A673 (cell line): ENCODE data around the gene DNAJC16. TPM values are rescaled to one million over a fixed set of nuclear protein-coding genes. Genes with fewer than 3 reads are reported as not detected.

Experiments
- BruUV-seq: library from RNA; stranded (reverse); fragments of 400-500 nt; replicated peaks from 2 replicates; lab custom pipeline; 2021; lab: Mats Ljungman, UMichigan
- CTCF ChIA-PET: fragments of 300-600 bp; sonication (Branson Sonifier 250); formaldehyde crosslinking; loops from one replicate; lab custom pipeline; 2022; ENCODE audit warnings: antibody characterized with exemption; lab: Charles Lee
- POLR2A ChIA-PET: fragments of 300-600 bp; sonication (Branson Sonifier 250); formaldehyde crosslinking; loops from one replicate; lab custom pipeline; 2022; ENCODE audit warnings: antibody characterized with exemption; ENCODE audit not compliant: low non-redundant PET; lab: Charles Lee
- DNase-seq: peaks from one replicate; pipeline ENCODE4 v3.0.0-alpha.2; 2015; ENCODE audit warnings: low spot score
- H3K27ac ChIP-seq: fragments of 200-600 bp; sonication (generic); 2 replicates; pipeline ENCODE4 v1.5.1; 2016; ENCODE audit warnings: mixed run types, low read depth, mild to moderate bottlenecking, mixed read lengths, antibody characterized with exemption, low read length; ENCODE audit not compliant: poor library complexity, severe bottlenecking
- H3K27me3 ChIP-seq: fragments of 200-600 bp; sonication (generic); replicated peaks from 2 replicates; pipeline ENCODE4 v1.6.1; 2017; ENCODE audit warnings: mixed run types, low read depth, mild to moderate bottlenecking, mixed read lengths, antibody characterized with exemption, low read length; ENCODE audit not compliant: insufficient read depth, poor library complexity
- H3K36me3 ChIP-seq: fragments of 200-600 bp; sonication (generic); 2 replicates; pipeline ENCODE4 v1.6.1; 2016; ENCODE audit warnings: mixed run types, mild to moderate bottlenecking, mixed read lengths, antibody characterized with exemption, low read length; ENCODE audit not compliant: insufficient read depth, poor library complexity, severe bottlenecking
- H3K4me1 ChIP-seq: fragments of 200-600 bp; sonication (generic); 2 replicates; pipeline ENCODE4 v1.6.1; 2017; ENCODE audit warnings: mixed run types, mild to moderate bottlenecking, mixed read lengths, antibody characterized with exemption, low read length; ENCODE audit not compliant: insufficient read depth, poor library complexity, severe bottlenecking
- H3K4me3 ChIP-seq: fragments of 200-600 bp; sonication (generic); 2 replicates; pipeline ENCODE4 v1.5.1; 2016; ENCODE audit warnings: low read depth, mixed run types, mild to moderate bottlenecking, mixed read lengths, low read length; ENCODE audit not compliant: poor library complexity, severe bottlenecking
- H3K9me3 ChIP-seq: fragments of 200-600 bp; sonication (generic); 2 replicates; pipeline ENCODE4 v1.6.1; 2016; ENCODE audit warnings: mixed run types, low read depth, mild to moderate bottlenecking, mixed read lengths, antibody characterized with exemption, low read length; ENCODE audit not compliant: poor library complexity, severe bottlenecking
- CTCF ChIP-seq: fragments of 300-800, 200-600 bp; sonication (generic); conservative IDR thresholded peaks from 2 replicates; pipeline ENCODE4 v1.5.1; 2017; ENCODE audit warnings: low read depth, mild to moderate bottlenecking, antibody characterized with exemption, low read length, moderate library complexity, mixed read lengths
- EZH2 ChIP-seq: fragments of 200-600 bp; sonication (generic); IDR thresholded peaks from 2 replicates; pipeline ENCODE4 v1.6.1; 2017; ENCODE audit warnings: borderline replicate concordance, low read depth, mild to moderate bottlenecking, mixed read lengths, antibody characterized with exemption, low read length; ENCODE audit not compliant: poor library complexity, severe bottlenecking
- intact Hi-C: fragments of 100-400 bp; cut with micrococcal nuclease; formaldehyde crosslinking; loops from one replicate; pipeline ENCODE4 v1.10.0; 2022; ENCODE audit not compliant: unreplicated experiment
- total RNA-seq: library from RNA; stranded (reverse); gene quantifications from 2 replicates; pipeline ENCODE4 v1.2.3, GENCODE V29; 2021

DNAJC16 gene
- total RNA-seq, 1 experiment from 2014 or later = 17.1 TPM

GRCh38 chr1:15605398-15606383 lies 79.0 kb downstream of the DNAJC16 start:
- no peaks in the 10 kb centered on the region for H3K9me3 ChIP-seq
- DNase-seq = no peak
- ChIA-PET POLR2A (interaction anchor here (0.5 kb wide), 1 partner anchor 12 kb away, joined by 10 read pairs; no protein-coding TSS in a partner anchor), CTCF (no interaction called here)
- no TSS peak for BruUV-seq
- H3K36me3 ChIP-seq = no peaks in the 10 kb centered on the region
- no peak overlapping the region for H3K27ac ChIP-seq
- peaks cover 6% of the 10 kb centered on the region for H3K4me1 ChIP-seq
- TF ChIP-seq CTCF = no peak
- no peak for TF ChIP-seq EZH2
- no peak overlapping the region for H3K4me3 ChIP-seq
- H3K27me3 ChIP-seq = no peaks in the 10 kb centered on the region
- intact Hi-C loops = no loop called here

DNA sequence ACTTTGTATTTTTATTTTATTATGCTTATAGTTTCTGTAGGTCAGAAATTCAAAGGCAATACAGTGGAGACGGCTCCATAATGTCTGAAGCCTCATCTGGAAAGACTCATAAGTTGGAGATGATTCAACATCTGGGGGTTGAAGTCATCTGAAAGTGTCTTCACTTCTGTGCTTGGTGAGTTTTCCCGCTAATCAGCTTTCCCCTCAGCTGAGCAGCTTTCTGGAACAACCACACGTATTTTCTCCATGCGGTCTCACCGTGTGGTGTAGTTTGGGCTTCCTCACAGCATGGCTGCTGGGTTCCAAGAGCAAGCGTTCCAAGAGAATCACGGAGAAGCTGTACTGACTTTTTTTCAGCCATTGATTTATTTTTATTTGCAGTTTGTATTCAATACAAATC lies 83.0 kb downstream of the DNAJC16 start:
- no peaks in the 10 kb centered on the region for H3K36me3 ChIP-seq
- no TSS peak for BruUV-seq
- no peaks in the 10 kb centered on the region for H3K27me3 ChIP-seq
- no peaks in the 10 kb centered on the region for H3K9me3 ChIP-seq
- intact Hi-C loops = no loop called here
- CTCF ChIA-PET = no interaction called here
- H3K4me3 ChIP-seq = no peak overlapping the region
- H3K27ac ChIP-seq = no peak overlapping the region
- POLR2A ChIA-PET = no interaction called here
- TF ChIP-seq EZH2 (no peak), CTCF (no peak)
- no peak for DNase-seq
- H3K4me1 ChIP-seq = no peaks in the 10 kb centered on the region

DNA sequence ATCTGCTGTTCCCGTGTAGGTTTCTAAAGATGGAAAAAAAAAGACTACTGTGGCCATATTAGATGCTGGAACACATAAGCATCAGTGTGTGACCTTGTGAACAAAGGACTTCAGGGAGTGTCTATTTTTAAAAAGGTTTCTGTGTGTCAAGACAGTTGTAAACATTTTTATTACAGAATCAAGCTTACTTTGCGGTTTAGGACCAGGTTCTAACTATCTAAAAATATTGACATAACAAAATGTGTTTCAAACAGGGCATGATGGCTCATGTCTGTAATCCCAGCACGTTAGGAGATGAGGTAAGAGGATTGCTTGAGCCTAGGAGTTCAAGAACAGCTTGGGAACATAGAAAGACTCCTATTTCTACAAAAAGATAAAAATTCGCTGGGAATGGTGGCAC lies 83.5 kb downstream of the DNAJC16 start:
- no peak for DNase-seq
- H3K4me3 ChIP-seq = no peak overlapping the region
- intact Hi-C loops = no loop called here
- no peaks in the 10 kb centered on the region for H3K4me1 ChIP-seq
- no peaks in the 10 kb centered on the region for H3K27me3 ChIP-seq
- TF ChIP-seq CTCF (no peak), EZH2 (no peak)
- no TSS peak for BruUV-seq
- H3K27ac ChIP-seq = no peak overlapping the region
- H3K9me3 ChIP-seq = no peaks in the 10 kb centered on the region
- ChIA-PET CTCF (no interaction called here), POLR2A (no interaction called here)
- H3K36me3 ChIP-seq = no peaks in the 10 kb centered on the region
